Stomach (tissue), 9 donors: ENCODE data around the gene PITPNC1. TPM values are rescaled to one million over a fixed set of nuclear protein-coding genes. Genes with fewer than 3 reads are reported as not detected.

Experiments used
- DNase-seq, 2 donors: peaks; one replicate each; pipeline versions ENCODE4 v3.0.0 to v3.0.0-alpha.2; 2013 to 2019
- H3K27ac ChIP-seq, 5 donors: fragments of 200-600 bp in 4 of 5; sonication (generic) in 4 of 5; one replicate each; pipeline ENCODE4 v1.5.1; 2013 to 2019; ENCODE audit warnings: mild to moderate bottlenecking in 1 of 5, moderate library complexity in 1 of 5
- H3K27me3 ChIP-seq, 3 donors: fragments of 200-600 bp; sonication (generic); one replicate each; pipeline ENCODE4 v1.5.1; 2017 to 2019; ENCODE audit warnings: mixed run types in 1 of 3
- H3K36me3 ChIP-seq, 4 donors: fragments of 200-600 bp; sonication (generic); 1 replicate in 3 of 4; 2 replicates in 1 of 4; pipeline ENCODE4 v1.5.1; 2016 to 2019
- H3K4me1 ChIP-seq, 4 donors: fragments of 200-600 bp; sonication (generic); one replicate each; pipeline ENCODE4 v1.5.1; 2016 to 2019
- H3K4me3 ChIP-seq, 4 donors: fragments of 200-600 bp; sonication (generic) in 3 of 4; one replicate each; pipeline ENCODE4 v1.5.1; 2016 to 2019; ENCODE audit warnings: mild to moderate bottlenecking in 1 of 4
- H3K9me3 ChIP-seq, 4 donors: fragments of 200-600 bp; sonication (generic); one replicate each; pipeline ENCODE4 v1.5.1; 2016 to 2019
- EP300 ChIP-seq: sonication (generic); formaldehyde crosslinking; IDR thresholded peaks from one replicate; pipeline ENCODE4 v1.6.1; 2017; ENCODE audit warnings: antibody characterized with exemption
- POLR2A ChIP-seq, 4 donors: fragments of 450-650 bp; IDR thresholded peaks; one replicate each; pipeline ENCODE4 v1.6.1; 2016; ENCODE audit warnings: antibody characterized with exemption in 4 of 4, control low read depth in 2 of 4, mild to moderate bottlenecking in 1 of 4, moderate library complexity in 1 of 4
- POLR2AphosphoS5 ChIP-seq, 3 donors: sonication (generic); formaldehyde crosslinking; IDR thresholded peaks; one replicate each; pipeline ENCODE4 v1.6.1; 2016; ENCODE audit warnings: antibody characterized with exemption in 3 of 3
- WGBS, 5 donors: extraction: QIAGEN DNeasy Blood & Tissue Kit in 3 of 5; methylation state at CpG; one replicate each; pipeline versions ENCODE4 v1.1.5 to v1.1.7; 2013 to 2018; 5-methylcytosine and 5-hydroxymethylcytosine counted together
- intact Hi-C: fragments of 100-400 bp; cut with DNase I; formaldehyde crosslinking; loops from one replicate; pipeline ENCODE4 v1.15.1; 2023; ENCODE audit warnings: low total_unique reads
- polyA plus RNA-seq, 3 donors: library from polyadenylated mRNA; stranded (reverse); fragments of 200-250 nt; gene quantifications; one replicate each; pipeline ENCODE4 v1.2.3, GENCODE V29; 2013
- total RNA-seq, 5 donors: library from RNA; depleted of rRNA; stranded (reverse); fragments of >200 nt; gene quantifications; one replicate each; pipeline versions ENCODE4 v1.1.0 to v1.2.3, GENCODE V29; 2014 to 2016
- TF ChIP-seq, protein P1 (sequence below), 7 experiments: fragments of 450-650 bp in 4 of 7; fragments of 200-600 bp in 3 of 7; sonication (generic) in 3 of 7; IDR thresholded peaks; one replicate each; pipeline ENCODE4 v1.5.1; 2016 to 2019; ENCODE audit warnings: antibody characterized with exemption in 7 of 7, control low read depth in 2 of 7, mild to moderate bottlenecking in 1 of 7
- donor health status: healthy with polysubstance abuse.
- donor health status: Bipolar disorder and iron deficiency.
- donor health status: healthy.

PITPNC1 gene
- total and polyA plus RNA-seq, 8 donors: 2.3 to 25.3 (median 14.4) TPM

DNA sequence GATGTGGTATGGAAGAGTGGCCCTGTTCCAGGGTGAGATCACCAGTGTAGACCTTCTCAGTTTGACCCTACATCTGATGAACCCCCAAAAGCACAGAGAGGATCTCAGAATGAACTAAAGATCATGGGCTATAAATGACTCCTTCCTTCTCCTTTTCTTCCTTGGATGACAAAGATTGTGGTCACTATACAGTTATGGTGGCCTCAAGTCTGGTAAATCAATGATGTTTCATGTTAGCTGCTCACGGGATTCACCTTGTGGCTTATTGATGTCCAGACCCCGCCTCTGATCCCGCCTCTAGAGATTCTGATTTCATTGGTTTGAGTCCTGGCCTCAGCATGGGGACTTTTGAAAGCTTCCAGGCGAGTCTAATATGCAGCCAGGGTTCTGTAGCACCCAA is 112.2 kb downstream of the PITPNC1 start:
- intact Hi-C loops: no loop called here
- WGBS, 5 donors: 80 to 97% (median 94%) methylated on average over 4 of the region's 4 CpGs
- Histone ChIP-seq H3K4me1 (peaks cover 9 to 34% (median 23%) of the 10 kb centered on the region in 4 donors), H3K9me3 (no peaks in the 10 kb centered on the region), H3K27ac (peak overlapping the region in 1 of 5 donors; percentile 39), H3K27me3 (no peaks in the 10 kb centered on the region), H3K36me3 (no peaks in the 10 kb centered on the region), H3K4me3 (no peak overlapping the region)
- no peak for DNase-seq
- no peak for TF ChIP-seq POLR2A (IDR thresholded peaks at IDR 0.05)
- TF ChIP-seq, protein P1, sequence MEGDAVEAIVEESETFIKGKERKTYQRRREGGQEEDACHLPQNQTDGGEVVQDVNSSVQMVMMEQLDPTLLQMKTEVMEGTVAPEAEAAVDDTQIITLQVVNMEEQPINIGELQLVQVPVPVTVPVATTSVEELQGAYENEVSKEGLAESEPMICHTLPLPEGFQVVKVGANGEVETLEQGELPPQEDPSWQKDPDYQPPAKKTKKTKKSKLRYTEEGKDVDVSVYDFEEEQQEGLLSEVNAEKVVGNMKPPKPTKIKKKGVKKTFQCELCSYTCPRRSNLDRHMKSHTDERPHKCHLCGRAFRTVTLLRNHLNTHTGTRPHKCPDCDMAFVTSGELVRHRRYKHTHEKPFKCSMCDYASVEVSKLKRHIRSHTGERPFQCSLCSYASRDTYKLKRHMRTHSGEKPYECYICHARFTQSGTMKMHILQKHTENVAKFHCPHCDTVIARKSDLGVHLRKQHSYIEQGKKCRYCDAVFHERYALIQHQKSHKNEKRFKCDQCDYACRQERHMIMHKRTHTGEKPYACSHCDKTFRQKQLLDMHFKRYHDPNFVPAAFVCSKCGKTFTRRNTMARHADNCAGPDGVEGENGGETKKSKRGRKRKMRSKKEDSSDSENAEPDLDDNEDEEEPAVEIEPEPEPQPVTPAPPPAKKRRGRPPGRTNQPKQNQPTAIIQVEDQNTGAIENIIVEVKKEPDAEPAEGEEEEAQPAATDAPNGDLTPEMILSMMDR (IDR thresholded peaks at IDR 0.05): no peak
- no peak for TF ChIP-seq EP300
- TF ChIP-seq POLR2AphosphoS5 (IDR thresholded peaks at IDR 0.05): no peak

DNA sequence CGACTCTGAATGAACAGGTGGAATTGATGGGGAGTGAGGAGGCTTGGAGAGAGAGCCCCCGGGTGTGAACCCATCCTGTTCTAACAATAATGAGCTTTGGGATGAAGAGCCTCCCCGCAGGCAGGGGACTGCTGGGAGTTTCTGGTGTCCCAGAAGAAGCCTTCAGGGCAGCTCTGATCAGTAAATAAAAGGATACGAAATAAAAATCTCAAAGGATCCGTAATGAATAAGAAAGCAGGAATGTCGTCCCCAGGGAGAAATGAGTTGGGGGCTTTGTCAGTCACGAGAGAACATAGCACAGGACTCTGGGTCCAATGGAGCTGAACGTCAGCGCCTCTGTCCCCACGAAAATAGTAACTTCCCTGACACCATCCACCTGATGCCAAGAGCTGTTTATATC is 113.4 kb downstream of the PITPNC1 start:
- no peaks in the 10 kb centered on the region for H3K27me3 ChIP-seq
- intact Hi-C loops: no loop called here
- H3K4me3 ChIP-seq: peak overlapping the region in 2 of 4 donors; percentile 13 to 19
- H3K27ac ChIP-seq: peak overlapping the region; percentile 45 to 77 (median 56)
- peaks cover 9 to 34% (median 23%) of the 10 kb centered on the region in 4 donors for H3K4me1 ChIP-seq
- H3K36me3 ChIP-seq: no peaks in the 10 kb centered on the region
- no peaks in the 10 kb centered on the region for H3K9me3 ChIP-seq
- no peak for DNase-seq
- whole genome bisulfite sequencing, 5 donors: 66 to 69% (median 67%) methylated on average over 10 of the region's 10 CpGs
- TF ChIP-seq EP300 (peak; percentile 41), POLR2A (IDR thresholded peaks at IDR 0.05) (no peak), POLR2AphosphoS5 (IDR thresholded peaks at IDR 0.05) (peak in 1 of 3 donors; percentile 11)

DNA sequence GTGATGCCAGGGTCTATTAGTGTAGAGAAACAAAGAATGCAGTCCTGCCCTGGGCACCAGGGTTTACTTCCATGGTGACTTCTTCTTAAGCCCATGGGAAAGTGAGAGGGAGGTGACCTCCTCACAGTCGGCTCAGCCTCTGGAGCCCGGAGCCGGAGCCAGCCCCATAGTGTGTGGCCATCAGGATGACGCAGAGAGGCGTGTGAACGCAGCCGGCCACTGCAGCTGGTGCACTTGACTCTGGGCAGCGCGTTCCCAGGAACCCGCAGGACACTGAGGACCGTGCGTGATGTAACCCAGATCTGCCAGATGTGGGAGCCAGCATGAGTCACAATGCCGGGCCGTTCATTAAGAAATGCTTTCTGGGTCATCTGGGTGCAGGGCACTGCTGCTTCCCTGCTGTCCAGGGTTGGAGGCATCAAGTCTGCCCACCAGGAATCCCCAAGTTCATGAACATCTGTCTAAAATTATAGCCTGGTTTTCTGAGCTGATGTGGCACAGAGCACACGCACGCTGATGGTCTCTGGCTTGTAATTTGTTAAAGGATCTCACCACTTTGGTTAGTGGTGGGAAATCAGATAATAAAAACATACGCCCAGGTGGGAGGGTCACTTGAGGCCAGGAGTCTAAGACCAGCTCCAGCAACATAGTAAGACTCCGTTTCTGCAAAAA is 114.1 kb downstream of the PITPNC1 start:
- H3K4me3 ChIP-seq: peak overlapping the region in 2 of 4 donors; percentile 13 to 19
- H3K27ac ChIP-seq: peak overlapping the region in 4 of 5 donors; percentile 46 to 77 (median 64)
- no peaks in the 10 kb centered on the region for H3K27me3 ChIP-seq
- 41 to 64% (median 52%) methylated on average over 13 to 18 of the region's 18 CpGs for WGBS, 5 donors
- intact Hi-C loops: no loop called here
- TF ChIP-seq POLR2A (IDR thresholded peaks at IDR 0.05) (no peak), POLR2AphosphoS5 (IDR thresholded peaks at IDR 0.05) (peak; percentile 71 to 97 (median 92)), EP300 (peak; percentile 92)
- TF ChIP-seq, protein P1 (IDR thresholded peaks at IDR 0.05): no peak
- peak; percentile 67 to 91 for DNase-seq
- no peaks in the 10 kb centered on the region for H3K9me3 ChIP-seq
- H3K4me1 ChIP-seq: peaks cover 9 to 34% (median 23%) of the 10 kb centered on the region in 4 donors
- H3K36me3 ChIP-seq: no peaks in the 10 kb centered on the region

DNA sequence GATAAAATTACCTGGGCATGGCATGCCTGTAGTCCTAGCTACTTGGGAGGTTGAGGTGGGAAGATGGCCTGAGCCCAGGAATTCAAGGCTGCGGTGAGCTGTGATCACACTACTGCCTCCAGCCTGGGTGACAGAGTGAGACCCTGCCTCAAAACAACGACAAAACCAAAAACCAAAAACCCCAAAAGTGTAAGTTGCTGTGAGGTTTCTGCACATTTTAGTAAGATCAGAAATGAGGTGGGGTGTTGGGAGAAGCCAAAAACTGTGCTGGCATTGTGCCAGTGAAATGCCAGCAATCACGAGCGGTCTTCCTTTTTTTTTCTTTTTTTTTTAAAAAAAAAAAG is 114.6 kb downstream of the PITPNC1 start:
- no peaks in the 10 kb centered on the region for H3K9me3 ChIP-seq
- peaks cover 9 to 34% (median 22%) of the 10 kb centered on the region in 4 donors for H3K4me1 ChIP-seq
- intact Hi-C loops: no loop called here
- no peaks in the 10 kb centered on the region for H3K27me3 ChIP-seq
- no peaks in the 10 kb centered on the region for H3K36me3 ChIP-seq
- 61 to 75% (median 71%) methylated on average over 4 of the region's 4 CpGs for WGBS, 5 donors
- H3K4me3 ChIP-seq: no peak overlapping the region
- no peak for DNase-seq
- TF ChIP-seq, protein P1 (IDR thresholded peaks at IDR 0.05): no peak
- H3K27ac ChIP-seq: peak overlapping the region in 4 of 5 donors; percentile 46 to 77 (median 60)

DNA sequence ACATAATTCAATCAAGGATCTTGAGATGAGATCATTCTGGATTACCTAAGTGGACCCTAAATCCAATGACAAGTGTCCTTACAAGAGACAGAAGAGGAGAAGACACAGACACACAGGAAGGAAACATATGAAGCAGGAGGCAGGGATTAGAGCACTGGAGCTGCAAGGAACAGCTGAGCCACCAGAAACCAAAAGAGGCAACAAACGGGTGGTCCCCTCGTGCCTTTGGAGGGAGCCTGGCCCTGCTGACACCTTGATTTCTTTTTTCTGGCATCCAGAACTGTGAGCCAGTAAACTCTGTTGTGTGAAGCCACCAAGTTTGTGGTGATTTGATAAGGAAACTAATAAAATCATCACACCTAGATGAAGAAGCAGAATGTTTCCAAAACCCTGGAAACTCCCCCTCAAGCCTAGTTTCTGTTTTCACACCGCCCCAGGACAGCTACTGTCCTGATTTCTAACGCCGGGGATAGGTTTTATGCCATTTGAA is 115.2 kb downstream of the PITPNC1 start:
- H3K27ac ChIP-seq: peak overlapping the region in 4 of 5 donors; percentile 15 to 77 (median 50)
- WGBS, 5 donors: 60 to 72% (median 68%) methylated on average over 5 of the region's 5 CpGs
- TF ChIP-seq POLR2A (IDR thresholded peaks at IDR 0.05) (no peak), POLR2AphosphoS5 (IDR thresholded peaks at IDR 0.05) (no peak), EP300 (no peak)
- TF ChIP-seq, protein P1 (IDR thresholded peaks at IDR 0.05): no peak
- H3K27me3 ChIP-seq: no peaks in the 10 kb centered on the region
- no peaks in the 10 kb centered on the region for H3K9me3 ChIP-seq
- no peak for DNase-seq
- intact Hi-C loops: no loop called here
- H3K36me3 ChIP-seq: no peaks in the 10 kb centered on the region
- H3K4me3 ChIP-seq: no peak overlapping the region
- peaks cover 4 to 34% (median 21%) of the 10 kb centered on the region in 4 donors for H3K4me1 ChIP-seq
